ENCODE data around the gene DMAC2.
"Not testable (repeated sequence)": the region's sequence is repeated elsewhere in the genome, so short reads cannot be mapped to it uniquely, and the experiment has no call there.

The DMAC2 gene

DNA sequence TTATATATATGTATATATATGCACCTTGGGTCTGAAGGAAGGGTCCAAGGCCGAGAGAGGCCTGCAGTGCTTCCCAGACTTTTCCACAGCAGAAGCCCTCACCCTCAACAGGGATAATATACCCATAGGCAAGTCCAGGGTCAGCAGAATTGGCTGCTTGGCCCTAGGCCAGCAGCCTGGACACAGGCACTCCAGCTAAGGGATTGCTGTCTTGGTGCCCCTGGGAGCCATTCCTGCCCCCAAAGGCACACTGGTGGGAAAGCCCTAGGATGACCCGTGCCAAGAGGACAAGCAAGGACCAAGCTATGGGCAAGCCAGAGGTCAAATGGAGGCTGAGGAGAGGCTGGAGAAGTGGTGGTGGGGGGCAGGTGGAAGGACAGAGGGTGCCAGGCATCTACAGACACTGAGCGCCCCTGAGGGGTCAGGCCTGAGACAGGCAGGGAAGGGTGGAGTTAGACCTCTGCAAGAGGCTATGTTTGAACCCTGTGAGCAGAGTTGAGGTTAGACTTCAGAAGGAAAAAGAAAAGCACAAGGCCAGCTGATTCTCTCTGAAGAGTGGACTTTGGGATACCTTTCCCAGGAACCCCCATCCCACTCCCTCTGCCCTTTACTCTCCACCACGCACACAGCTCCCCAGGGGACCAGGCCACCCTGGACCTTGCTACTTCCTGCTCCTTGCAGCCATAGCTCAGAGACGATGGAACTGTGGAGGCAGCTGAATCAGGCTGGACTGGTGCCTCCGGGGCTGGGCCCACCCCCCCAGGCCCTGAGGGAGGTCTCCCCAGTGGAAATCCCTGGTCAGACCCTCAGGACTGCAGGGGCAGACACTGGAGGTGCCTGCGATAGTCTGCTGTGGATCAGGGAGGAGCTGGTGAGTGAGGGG is 3.0 kb upstream of the DMAC2 start, which contains the start of gene ERICH4:
TSS of gene ERICH4 (plus strand) at position 684 of the 883 bp plus-strand sequence. CDS start at position 698, 14 bp downstream.
- no peak for DNase-seq

DNA sequence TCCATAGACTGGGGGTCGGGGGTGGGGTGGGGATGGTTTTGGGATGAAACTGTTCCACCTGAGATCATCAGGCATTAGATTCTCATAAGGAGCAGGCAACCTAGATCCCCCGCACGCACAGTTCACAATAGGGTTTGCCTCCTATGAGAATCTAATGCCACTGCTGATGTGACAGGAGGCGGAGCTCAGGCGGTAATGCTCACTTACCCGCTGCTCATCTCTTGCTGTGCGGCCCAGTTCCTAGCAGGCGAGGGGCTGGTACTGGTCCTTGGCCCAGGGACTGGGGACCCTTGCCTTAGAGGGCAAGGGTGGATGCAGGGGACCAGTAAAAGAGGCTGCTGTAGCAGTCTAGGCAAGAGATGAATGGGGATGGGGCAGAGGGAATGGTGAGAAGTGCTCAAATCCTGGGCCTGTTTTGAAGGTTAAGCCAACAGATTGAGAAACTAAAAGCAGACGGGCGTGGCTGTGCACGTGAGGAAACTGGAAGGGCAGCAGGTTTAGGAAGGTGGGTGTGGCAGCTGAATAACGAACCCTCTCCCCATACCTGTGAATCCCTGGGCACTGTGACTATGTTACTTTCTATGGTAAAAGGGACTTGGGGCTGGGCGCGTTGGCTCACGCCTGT is 1.7 kb upstream of the DMAC2 start:
- DNase-seq: no peak

DNA sequence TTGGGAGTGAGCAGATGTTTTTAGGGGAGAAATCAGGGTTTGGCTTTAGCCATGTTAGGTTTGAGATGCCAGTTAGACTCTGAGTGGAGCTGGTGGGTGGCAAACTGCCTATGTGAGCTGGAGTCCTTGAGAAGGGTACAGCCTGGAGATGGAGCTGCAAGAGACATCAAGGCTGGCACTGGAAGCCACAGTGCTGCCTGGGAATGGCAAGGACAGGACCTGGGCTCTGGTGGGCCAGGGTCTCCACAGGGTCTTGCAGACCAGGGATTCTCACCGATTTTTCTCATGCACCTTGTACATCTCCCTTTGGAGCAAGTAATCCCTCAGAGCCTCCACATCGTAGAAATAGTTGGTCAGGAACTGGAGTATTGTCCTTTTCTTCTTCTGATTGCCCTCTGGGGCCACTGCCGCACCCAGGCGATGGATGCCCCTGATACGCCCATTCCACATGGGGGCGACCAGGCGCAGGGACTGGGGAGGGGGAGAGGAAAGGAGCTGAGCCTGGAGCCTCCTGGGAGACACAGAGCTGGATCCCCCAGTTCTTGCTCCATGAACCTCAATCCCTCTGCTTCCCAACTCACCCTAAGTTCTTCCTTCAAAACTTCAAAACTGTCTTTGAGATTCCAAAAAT is 1.7 kb downstream of the DMAC2 start:
- DNase-seq: no peak

DNA sequence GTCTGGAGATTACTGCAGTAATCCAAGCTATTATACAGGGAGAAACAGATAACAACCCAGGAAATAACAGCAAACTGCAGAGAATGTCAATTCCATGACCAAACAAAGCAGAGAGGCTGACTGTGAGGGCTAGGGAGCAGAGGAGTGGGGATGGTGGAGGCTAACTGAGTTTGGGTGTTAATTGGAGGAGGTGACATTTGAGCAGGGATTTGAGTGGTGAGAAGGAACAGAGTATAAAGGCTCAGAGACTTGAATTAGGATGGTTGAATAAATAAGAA is 3.1 kb downstream of the DMAC2 start:
- no peak for DNase-seq

DNA sequence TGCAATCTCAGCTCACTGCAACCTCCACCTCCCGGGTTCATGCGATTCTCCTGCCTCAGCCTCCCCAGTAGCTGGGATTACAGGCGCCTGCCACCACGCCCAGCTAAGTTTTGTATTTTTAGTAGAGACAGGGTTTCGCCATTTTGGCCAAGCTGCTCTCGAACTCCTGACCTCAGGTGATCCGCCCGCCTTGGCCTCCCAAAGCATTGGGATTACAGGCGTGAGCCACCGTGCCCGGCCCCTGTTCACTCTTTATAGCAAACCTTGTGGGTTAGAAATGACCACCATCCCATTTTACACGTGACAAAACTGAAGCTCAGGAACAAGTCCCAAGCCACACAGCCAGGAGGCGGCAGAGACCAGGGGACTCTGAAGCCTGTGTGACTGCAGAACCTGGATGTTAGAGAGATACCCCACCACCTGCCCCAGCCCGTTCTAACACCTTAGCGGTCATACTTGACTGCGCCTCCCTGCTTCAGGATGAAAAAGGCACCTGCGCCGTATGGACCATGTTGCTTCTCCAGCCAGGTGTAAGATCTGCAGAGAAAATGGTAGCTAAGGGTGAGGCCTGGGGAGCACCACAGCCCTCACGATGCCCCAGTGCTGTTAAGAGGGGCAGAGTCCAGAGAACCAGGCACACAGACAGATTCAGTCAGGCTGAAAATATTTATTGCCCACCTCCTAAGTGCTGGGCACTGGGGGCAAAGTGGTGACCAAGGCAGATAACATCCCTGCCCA is 3.6 kb downstream of the DMAC2 start:
- DNase-seq: no peak

DNA sequence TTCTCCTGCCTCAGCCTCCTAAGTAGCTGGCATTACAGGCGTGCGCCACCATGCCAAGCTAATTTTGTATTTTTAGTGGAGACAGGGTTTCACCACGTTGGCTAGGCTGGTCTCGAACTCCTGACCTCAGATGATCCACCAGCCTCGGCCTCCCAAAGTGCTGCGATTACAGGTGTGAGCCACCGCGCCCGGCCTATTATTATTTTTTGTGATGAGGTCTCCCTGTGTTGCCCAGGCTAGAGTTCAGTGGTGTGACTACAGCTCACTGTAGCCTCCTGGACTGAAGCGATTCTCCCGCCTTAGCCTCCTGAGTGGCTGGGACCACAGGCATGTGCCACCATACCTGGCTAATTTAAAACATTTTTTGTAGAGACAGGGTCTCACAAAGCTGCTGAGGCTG is 4.3 kb downstream of the DMAC2 start:
- DNase-seq: not testable (repeated sequence)

DNA sequence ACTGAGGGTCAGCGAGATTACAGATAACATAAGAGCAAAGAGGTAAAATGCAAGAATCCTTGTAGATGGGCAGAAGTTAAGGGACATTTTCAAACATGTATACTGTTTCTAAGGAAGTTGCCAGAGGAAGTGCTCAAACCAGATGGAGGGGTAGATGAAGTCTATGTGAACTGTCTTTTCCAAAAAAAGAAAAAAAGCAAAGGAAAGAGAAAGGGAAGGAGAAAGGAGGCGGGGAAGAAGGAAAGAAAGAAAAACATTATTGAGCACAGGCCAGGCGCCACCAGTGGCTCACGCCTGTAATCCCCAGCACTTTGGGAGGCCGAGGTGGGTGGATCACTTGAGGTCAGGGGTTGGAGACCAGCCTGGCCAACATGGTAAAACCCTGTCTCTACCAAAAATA is 5.3 kb downstream of the DMAC2 start:
- no peak for DNase-seq

DNA sequence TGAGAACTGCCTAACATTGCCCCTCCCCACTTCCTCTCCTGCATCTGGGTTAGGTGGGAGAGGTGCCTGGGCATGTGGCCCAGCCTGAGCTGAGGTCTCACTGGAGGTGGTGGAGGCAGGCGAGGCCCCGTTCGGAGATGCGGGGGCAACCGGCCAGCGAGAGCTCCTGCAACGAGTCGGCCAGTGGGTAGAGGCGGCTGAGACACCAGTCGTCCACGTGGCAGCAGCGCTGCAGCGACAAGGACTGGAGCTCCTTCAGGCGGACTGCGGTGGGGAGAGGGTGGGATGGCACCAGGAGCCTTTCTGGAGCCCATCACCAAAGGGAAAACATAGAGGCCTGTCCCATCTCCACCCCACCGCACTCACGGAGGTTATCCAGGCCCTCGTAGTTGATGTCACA is 6.5 kb downstream of the DMAC2 start:
- no peak for DNase-seq

DNA sequence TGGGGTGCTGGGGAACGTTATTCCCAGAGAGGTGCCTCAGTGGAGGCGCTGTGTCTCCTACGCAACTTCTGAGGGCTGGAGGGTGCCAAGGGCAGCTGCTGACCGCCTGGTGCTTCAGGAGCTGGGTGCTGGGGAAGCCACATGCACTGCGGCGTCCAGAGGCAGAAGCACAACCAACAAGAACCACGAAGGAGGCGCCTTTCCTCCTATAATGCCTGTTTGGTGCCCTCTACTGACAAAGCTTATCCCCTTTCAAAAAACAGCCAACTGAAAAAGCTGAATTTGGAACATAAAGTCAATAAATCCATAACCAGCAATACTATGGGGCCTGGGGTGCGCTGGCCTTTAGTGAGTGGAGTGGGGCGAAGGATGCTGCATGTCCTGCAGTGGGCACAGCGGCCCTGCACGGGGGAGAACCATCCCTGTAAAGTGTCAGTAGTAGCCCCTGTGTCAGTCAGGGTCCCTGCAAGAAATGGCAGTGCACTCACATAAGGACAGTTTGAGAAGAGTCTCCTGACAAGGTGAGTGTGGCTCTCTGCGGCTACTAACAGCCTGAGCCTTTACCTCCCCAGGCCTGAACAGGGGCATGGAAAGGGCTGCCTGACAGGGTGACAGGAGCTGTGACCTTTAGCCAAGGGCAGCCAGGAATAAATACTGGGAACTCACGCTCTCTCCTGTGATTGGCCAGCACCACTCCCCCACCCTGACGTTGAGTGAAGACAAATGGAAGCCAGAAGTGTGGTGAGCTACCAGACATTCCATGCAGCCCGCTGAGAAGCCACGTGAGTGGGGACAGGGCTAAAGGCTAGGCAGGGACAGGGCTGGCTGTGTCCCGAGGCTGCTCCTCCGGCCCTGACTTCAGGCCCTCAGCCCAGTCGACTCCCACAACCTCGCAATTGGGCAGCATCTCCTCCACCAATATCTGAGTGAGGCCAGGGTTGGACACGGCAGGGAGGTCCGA is 8.0 kb downstream of the DMAC2 start:
- peak; percentile 37 for DNase-seq

DNA sequence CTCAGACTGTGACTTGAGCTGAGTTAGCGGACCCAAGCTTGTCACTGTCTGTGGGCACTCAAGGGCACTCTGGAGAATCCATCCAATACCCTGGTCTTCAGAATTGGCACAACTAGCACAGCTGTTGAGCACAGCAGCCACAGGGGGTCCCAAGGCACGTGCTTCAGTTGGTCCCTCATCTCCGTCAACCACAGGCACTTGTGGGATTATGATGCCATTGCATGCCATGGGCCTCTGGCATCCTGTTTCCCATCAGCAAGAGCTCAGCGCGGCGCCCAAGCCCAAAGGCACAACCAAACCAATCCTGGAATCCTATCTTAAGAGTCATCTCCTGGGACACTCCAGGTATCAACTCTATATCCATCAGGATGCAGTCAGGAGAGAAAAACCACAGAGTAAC is 8.8 kb downstream of the DMAC2 start:
- DNase-seq: no peak

DNA sequence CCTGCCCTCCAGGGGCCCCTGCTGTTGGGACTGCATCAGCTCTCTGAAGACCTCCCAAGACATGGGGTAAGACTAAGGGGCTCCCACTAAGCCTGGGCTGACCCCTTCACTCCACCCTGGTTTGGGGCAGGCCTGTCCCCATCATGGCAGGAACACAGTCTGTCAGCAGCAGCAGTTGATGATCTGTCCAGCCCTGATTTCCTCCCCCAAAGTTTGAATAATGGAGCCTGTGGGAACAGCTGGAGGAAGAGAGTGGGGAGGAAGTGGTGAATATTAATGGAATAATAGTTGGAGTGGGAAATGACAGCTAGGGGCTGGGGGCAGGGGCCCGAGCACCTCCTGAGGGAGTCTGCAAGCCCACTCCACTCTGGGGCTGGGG is 11.2 kb downstream of the DMAC2 start:
- DNase-seq: no peak

DNA sequence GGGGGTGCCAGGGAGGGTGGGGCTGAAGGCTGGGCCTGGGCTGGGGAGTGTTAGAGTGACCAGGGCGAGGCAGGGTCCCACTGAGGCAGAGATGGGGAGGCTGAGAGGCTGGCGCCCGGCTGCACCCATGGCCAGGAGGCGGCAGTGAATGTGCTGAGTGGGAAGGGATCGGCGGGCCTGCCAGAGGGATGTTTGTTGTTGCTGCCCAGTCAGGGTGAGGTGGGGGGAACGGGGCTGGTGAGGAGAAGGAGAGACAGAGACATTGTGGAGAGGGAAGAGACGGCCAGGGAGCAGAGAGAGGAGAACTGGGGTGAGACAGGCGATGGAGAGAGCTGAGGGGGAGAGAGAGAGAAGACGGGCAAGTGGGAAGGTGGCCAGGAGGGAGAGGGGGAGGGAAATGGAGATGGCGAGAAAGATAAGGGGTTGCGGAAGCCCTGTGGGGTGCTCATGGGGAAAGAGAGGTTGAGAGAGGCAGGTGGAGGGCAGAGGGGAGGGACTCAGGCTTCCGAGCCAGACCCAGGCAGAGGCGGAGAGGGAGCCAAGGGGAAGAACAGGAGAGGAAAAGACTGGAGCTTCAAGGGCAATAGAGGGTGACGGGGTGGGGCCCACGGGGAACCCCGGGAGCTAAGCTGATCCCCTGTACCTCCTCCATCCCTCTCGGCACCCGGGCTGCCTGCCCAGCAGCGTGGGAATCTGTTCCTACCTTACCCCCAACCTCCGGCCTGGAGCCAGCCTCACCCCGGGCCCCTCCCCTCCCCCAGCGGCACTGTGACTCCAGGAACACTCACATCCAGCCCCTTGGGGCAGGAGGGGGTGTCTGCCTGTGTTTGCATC is 11.8 kb downstream of the DMAC2 start:
- DNase-seq: peak; percentile 75

DNA sequence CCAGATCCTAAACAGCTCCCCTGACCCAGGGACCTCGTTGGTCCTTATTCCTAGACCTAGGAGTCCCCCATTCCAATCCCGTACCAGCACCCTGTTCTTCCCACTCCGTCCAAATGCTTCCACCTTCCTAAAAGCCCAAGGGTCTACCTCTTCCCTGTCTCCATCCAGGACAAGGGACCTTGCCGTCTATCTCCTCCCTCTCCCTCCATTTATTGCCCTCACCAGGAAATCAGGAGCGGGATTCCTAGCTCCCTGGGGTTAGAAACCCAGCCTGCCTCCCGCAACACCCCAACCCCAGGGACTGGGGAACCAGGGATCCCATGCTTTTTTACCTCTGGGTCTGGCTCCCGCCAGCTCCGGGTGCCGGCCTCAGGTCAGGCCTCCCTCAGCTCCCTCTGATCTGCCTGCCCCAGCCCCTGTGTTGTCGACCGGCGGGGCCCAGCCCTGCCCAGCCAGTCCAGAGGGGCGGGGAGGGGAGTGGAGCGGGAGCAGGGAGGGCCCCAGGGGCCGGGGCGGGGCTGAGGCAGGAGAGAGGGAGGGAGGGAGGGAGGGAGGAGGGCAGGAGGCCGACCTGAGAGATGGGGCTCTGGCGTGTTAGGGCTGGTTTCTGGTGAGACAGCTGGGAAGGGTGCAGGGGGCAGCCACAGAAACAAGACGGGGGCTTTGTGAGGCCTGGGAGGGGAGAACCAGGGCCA is 12.6 kb downstream of the DMAC2 start, which contains the start of gene B3GNT8:
TSS of gene B3GNT8 (minus strand) at position 423 of the 695 bp plus-strand sequence. CDS start 596 bp downstream, outside the sequence.
- peak; percentile 45 for DNase-seq

DNA sequence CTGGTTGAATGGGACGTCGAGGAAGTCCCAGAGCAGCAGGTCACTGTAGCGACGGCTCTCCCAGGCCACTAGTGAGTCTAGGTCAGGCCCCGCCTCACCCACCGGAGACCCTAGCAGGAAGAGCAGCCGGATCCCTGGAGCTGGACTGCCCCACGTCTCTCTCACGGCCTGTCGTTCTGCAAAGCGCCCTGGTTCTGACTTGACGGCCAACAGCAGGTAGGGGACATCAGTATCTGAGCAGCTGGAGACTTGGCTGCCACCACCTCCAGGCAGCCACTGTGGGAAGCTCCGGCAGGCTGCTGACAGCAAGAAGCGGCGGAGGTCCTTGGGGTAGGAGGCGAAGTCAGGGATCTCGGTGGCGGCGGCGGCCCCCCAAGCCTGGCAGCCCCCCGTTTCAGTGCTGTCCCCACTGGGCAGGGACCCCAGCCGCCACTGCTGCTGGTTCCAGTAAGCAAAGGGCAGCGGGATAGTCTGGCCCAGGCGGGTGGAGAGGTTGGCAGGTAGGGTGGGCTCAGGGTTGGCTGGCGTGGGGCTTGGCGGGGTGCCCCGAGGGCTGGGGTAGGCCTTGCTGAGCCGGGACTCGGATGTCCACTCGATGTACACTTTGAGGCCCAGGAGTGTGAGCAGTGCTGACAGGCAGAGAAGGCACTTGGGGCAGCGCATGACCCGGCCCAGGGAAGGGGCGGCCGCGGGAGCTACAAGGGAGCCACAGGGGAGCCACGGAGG is 13.4 kb downstream of the DMAC2 start:
- no peak for DNase-seq

DNA sequence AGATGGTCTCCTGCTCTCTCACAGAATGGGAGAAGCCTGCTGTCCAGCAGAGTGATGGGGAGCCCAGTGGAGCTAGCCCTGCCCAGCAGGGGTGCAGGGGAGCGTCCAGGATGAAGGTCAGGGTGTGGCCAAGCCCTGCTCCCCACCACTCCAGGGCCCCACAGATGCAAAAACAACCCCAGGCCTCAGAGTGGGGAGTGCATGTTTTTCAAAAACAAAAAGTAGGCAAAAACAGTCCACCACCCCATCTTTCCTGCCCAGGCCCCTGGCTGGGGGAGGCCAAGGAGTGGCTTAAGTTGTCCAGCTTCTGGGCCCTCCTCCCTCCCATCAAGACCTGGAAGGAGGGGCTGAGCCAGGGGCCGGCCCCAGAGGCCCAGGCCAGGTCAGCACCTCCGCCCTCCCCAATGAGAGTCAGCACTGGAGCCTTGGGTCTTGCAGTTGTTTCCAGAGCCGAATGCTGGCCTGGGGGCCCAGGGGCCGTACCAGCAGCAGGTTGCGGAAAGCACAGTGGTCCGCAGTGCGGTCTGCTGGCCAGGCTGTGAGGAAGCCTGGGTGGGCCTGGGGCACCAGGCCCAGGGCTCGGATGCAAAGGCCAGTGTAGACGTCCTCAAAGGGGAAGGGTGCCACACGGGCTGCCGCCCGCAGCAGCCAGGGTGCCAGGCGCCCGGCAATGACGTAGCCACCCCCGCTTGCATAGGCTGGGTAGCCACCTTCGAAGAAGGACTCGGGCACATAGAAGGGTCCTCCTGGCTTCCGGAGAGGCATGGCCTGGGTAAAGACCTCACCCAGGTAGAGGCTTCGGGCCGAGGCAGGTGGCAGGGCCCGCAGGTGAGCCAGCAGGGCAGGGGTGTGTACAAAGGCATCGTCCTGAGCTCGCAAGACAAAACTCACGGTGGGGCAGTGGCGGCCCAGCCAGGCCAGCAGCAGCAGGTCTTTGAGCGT is 14.3 kb downstream of the DMAC2 start:
- DNase-seq: no peak

DNA sequence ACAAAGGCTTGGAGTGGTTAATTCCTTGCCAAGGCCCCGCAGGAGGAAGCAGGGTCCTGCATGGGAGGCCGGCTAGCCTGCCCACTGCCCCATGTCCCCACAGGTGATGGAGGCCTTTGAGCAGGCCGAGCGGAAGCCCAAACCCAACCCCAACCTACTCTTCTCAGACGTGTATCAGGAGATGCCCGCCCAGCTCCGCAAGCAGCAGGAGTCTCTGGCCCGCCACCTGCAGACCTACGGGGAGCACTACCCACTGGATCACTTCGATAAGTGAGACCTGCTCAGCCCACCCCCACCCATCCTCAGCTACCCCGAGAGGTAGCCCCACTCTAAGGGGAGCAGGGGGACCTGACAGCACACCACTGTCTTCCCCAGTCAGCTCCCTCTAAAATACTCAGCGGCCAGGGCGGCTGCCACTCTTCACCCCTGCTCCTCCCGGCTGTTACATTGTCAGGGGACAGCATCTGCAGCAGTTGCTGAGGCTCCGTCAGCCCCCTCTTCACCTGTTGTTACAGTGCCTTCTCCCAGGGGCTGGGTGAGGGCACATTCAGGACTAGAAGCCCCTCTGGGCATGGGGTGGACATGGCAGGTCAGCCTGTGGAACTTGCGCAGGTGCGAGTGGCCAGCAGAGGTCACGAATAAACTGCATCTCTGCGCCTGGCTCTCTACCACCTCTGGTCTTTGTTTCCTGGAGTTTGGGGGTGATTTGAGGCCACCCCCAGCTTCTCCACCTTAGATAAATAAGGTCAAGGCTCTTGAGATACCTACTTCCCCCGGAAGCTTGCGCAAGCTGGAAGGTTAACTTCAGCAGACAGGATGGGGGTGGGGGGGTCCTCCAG is 15.2 kb downstream of the DMAC2 start:
- no peak for DNase-seq

DNA sequence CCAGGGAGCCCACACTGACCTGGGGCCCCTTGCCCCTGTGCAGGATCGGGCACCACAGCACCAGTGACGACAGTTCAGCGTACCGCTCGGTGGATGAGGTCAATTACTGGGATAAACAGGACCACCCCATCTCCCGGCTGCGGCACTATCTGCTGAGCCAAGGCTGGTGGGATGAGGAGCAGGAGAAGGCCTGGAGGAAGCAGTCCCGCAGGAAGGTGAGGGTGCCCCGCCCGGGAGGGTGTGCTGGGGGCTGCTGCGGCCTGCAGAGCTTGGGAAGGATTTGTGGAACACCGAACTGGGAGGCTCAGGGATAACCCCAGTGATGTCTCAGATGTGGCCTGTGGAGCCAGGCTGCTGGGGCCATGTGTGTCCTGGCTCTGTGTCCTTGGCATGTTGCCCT is 16.8 kb downstream of the DMAC2 start:
- no peak for DNase-seq

DNA sequence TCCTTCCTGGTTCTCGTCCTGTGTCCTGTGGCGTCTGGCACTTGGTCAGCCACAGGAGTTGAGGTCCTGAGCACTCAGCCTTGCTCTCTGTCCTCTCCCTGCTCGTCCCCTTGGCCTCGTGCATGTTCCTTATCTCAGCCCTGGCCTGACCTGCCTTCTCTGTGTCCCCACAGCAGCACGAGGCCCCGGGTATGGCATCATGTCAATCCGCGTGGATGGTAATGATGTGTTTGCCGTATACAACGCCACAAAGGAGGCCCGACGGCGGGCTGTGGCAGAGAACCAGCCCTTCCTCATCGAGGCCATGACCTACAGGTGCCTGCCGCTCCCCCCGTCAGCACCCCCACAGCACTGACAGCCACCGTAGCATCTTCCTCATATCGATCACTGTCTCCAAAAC is 17.3 kb downstream of the DMAC2 start:
- DNase-seq: no peak
